ENCODE data around the gene SZRD1.

Gene SZRD1

DNA sequence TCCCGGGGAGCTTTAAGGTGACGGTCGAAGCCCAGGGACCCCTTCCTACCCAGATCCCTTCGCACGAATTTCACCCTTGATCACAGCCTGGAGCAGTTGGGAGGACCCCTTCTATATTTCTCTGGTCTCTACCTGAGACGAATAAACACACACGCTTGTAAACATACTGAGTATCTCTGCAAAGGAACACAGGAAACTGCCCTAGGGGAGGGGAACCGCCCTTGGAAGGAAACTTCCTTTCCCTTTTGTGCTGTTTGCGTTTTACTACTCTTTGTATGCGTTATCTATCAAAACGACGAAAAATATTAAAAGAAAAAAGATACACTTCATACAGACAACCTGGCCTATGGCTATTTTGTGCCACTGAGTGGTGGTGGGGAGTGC is 74.2 kb downstream of the SZRD1 start:
- DNase-seq, result no peak

DNA sequence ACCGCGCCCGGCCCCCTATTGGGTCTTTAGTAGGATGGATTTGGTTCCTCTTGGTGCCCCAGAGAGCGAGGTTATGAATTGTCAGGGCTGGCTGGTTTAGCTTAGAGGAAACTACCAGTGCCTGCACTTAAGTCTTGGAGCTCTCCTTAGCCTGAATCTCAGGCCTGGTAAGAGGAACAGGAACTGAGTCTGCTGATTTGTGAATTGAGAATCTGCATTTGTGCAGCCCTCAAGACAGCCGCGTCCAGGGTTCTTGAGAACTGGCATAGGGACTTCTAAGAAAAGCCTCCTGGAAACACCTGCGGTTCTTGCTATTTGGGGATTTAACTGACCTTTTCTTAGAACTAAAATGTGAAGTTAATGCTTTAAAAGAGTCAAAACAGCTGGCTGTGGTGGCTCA is 75.2 kb downstream of the SZRD1 start:
- no peak for DNase-seq

DNA sequence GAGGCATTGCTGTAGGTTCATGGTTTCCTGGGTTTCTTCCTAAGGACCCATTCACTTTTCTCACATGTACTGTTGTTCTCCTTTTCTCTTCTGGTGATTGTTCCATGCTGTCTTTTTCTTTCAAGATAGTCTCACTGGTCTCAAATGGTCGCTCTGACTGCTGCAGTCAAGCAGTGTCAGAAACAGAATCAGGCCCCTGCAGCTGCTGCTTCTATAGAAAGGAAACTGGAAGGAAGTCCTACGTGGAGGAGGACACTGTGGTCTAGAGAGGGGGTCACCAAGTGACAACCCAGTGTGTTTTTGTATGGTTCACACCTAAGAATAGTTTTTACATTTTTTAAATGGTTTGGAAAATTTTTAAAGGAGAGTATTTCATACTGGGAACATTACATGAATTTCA is 75.9 kb downstream of the SZRD1 start:
- no peak for DNase-seq

DNA sequence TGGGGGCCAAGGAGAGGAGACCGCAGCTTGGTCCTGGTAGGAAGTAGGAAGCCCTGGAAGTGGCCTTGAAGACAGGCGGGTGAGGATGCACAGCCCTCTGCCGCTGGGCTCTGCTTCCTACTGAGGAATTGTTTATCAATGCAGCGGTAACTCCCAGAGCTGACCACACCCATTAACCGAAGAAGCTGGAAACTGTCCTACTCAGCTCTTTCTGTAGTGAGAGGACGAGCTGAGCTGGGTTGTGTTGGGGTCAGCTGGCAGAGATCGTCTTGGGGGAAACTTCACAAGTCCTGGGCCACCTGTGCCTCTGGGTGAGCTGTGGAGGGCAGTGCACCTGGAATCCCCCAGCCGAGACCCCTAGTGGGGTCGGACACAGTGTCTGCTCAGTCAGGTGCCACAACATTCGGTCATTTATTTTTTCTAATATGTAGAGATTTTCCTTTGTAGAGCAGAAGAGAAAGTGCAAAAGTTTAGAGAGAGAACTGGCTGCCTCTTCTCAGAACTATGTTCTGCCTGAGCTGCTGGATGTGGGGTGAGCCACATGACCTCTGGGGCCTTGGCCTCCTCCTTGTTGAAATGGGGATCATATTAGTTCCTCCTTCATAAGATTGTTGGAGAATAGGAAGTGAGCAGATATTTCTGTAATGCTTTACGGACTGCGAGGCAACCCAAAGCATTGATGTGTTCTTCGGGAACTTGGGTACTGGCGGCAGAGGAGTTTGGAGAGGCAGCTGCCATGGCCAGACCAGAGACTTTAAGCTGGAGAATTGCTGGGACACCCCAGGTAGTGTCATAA is 77.1 kb downstream of the SZRD1 start:
- no peak for DNase-seq

DNA sequence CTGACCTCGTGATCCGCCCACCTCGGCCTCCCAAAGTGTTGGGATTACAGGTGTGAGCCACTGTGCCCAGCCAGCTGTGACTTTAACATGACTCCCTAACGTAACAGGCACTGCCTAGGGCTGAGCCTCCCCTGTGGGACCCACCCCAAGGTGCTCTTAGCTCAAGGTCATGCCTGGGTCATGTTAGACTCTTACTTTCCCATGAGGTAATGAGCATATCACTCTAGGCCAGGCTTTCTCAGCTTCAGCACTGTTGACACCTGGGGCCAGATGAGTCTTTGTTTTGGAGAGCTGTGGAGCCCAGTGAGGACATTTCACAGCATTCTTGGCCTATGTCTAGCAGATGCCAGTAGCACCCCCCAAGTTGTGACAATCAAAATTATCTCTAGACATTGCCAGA is 78.0 kb downstream of the SZRD1 start:
- DNase-seq, result no peak

DNA sequence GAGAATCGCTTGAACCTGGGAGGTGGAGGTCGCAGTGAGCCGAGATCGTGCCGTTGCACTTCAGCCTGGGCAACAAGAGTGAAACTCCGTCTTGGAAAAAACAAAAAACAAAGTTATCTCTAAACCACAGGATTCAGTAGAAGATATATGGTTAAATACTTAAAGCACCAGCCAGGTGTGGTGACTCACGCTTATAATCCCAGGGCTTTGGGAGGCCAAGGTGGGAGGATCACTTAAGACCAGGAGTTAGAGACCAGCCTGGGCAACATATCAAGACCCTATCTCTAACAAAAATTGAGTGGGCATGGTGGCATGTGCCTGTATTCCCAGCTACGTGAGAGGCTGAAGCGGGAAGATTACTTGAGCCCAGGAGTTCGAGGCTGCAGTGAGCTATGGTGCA is 79.1 kb downstream of the SZRD1 start:
- no peak for DNase-seq

DNA sequence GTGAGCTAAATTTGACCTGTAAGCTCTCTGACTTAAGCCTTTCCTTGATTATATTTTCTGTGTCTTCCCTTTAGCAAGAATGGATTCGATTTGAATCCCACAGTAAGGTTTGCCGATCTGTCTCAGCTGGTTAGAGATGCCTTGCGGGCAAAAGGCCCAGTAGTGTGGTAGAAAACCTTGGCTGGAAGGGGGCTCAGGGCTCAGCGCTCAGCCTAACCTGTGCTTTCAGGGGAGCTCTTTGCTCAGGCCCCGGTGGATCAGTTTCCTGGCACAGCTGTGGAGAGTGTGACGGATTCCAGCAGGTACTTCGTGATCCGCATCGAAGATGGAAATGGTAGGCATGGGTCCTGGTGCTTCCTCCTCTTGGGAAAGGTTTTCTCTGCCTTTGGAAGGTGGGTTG is 80.6 kb downstream of the SZRD1 start:
- no peak for DNase-seq

All from stimulated activated CD4-positive, alpha-beta T cell treated with anti-CD3 and anti-CD28 coated beads, Interleukin-4, amount 100 ng/mL, for 4 hours (primary cell).